ENCODE data around the gene C1orf232.

- TF ChIP-seq CTCF (IDR thresholded peaks at IDR 0.05; ENCODE audit: low read depth, low read length, missing input control) (no peak), TAF1 (conservative IDR thresholded peaks at IDR 0.05) (no peak), MAX (IDR thresholded peaks at IDR 0.05) (no peak), RAD21 (IDR thresholded peaks at IDR 0.05) (no peak), ATF3 (IDR thresholded peaks at IDR 0.05) (no peak), REST (IDR thresholded peaks at IDR 0.05) (no peak), ZBTB33 (IDR thresholded peaks at IDR 0.05) (no peak), GABPA (IDR thresholded peaks at IDR 0.05 in 1 of 2, conservative IDR thresholded peaks at IDR 0.05 in 1 of 2) (no peak), JUND (IDR thresholded peaks at IDR 0.05) (no peak), SP1 (IDR thresholded peaks at IDR 0.05) (no peak), HNF4G (IDR thresholded peaks at IDR 0.05) (no peak)
Measured at GRCh38 chr1:26125382-26125781, 43.4 kb downstream of the C1orf232 start.

All from liver (tissue), 3 donors.